HepG2 (cell line): Measurements from ENCODE around the gene TRMT112. TPM values are rescaled to one million over a fixed set of nuclear protein-coding genes. Genes with fewer than 3 reads are reported as not detected.

Experiments
- ATF3 ChIP-seq: sonication (generic); formaldehyde crosslinking; IDR thresholded peaks from 2 replicates; pipeline ENCODE4 v1.4.0; 2020; ENCODE audit warnings: missing genetic modification reagents
- CAMTA2 ChIP-seq: sonication (generic); formaldehyde crosslinking; IDR thresholded peaks from 2 replicates; pipeline ENCODE4 v1.4.0; 2020; ENCODE audit warnings: mild to moderate bottlenecking, missing genetic modification reagents, borderline replicate concordance
- HNF4G ChIP-seq, 2 experiments: sonication (generic) in 1 of 2; formaldehyde crosslinking in 1 of 2; IDR thresholded peaks; 2 replicates each; pipeline versions ENCODE4 v1.4.0 to v1.6.1; 2011 to 2020; ENCODE audit warnings: borderline replicate concordance in 2 of 2, low read depth in 2 of 2, mild to moderate bottlenecking in 2 of 2, low read length in 1 of 2, missing genetic modification reagents in 1 of 2, moderate library complexity in 1 of 2
- MIER2 ChIP-seq: IDR thresholded peaks from 2 replicates; pipeline ENCODE4 v1.6.1; 2016; ENCODE audit warnings: missing biosample characterization, missing genetic modification reagents
- MLLT10 ChIP-seq: sonication (generic); formaldehyde crosslinking; IDR thresholded peaks from 2 replicates; pipeline ENCODE4 v1.4.0; 2020; ENCODE audit warnings: missing genetic modification reagents
- NFRKB ChIP-seq: fragments of 450-650 bp; IDR thresholded peaks from 2 replicates; pipeline ENCODE4 v1.6.1; 2017
- NKX3-1 ChIP-seq: sonication (generic); formaldehyde crosslinking; IDR thresholded peaks from 2 replicates; pipeline ENCODE4 v1.5.0; 2020; ENCODE audit warnings: missing genetic modification reagents
- NONO ChIP-seq, 2 experiments: fragments of 450-650 bp in 1 of 2; sonication (generic) in 1 of 2; formaldehyde crosslinking in 1 of 2; IDR thresholded peaks in 1 of 2; conservative IDR thresholded peaks in 1 of 2; 2 replicates each; pipeline versions ENCODE4 v1.6.1 to v1.8.0; 2017 to 2022; ENCODE audit warnings: mild to moderate bottlenecking in 1 of 2, missing genetic modification reagents in 1 of 2, moderate library complexity in 1 of 2
- SIX4 ChIP-seq: sonication (generic); formaldehyde crosslinking; IDR thresholded peaks from 2 replicates; pipeline ENCODE4 v1.4.0; 2020; ENCODE audit warnings: missing genetic modification reagents
- TCF12 ChIP-seq, 2 experiments: fragments of 450-650 bp in 1 of 2; sonication (generic) in 1 of 2; formaldehyde crosslinking in 1 of 2; IDR thresholded peaks; 2 replicates each; pipeline versions ENCODE4 v1.6.1 to v1.8.0; 2017 to 2022; ENCODE audit warnings: antibody characterized with exemption in 1 of 2, mild to moderate bottlenecking in 1 of 2, missing genetic modification reagents in 1 of 2, moderate library complexity in 1 of 2
- TFDP1 ChIP-seq: IDR thresholded peaks from 2 replicates; pipeline ENCODE4 v1.6.1; 2016; ENCODE audit warnings: missing compliant biosample characterization, missing genetic modification reagents, borderline replicate concordance
- ZFP90 ChIP-seq: sonication (generic); formaldehyde crosslinking; IDR thresholded peaks from 2 replicates; pipeline ENCODE4 v1.8.0; 2022; ENCODE audit warnings: missing genetic modification reagents, mild to moderate bottlenecking, inconsistent platforms, borderline replicate concordance
- ZNF318 ChIP-seq: sonication (generic); formaldehyde crosslinking; IDR thresholded peaks from 2 replicates; pipeline ENCODE4 v1.4.0; 2020; ENCODE audit warnings: mild to moderate bottlenecking, missing genetic modification reagents
- ZNF512 ChIP-seq: sonication (generic); formaldehyde crosslinking; IDR thresholded peaks from 2 replicates; pipeline ENCODE4 v1.4.0; 2020; ENCODE audit warnings: mild to moderate bottlenecking, missing genetic modification reagents
- ZNF562 ChIP-seq: sonication (generic); formaldehyde crosslinking; IDR thresholded peaks from 2 replicates; pipeline ENCODE4 v1.8.0; 2022; ENCODE audit warnings: missing genetic modification reagents, borderline replicate concordance
- ZNF749 ChIP-seq: sonication (generic); formaldehyde crosslinking; IDR thresholded peaks from 2 replicates; pipeline ENCODE4 v1.8.0; 2022; ENCODE audit warnings: mild to moderate bottlenecking, missing genetic modification reagents, moderate library complexity, borderline replicate concordance
- polyA plus RNA-seq, 8 experiments: library from polyadenylated mRNA; depleted of rRNA in 3 of 8; stranded (reverse) in 7 of 8; unstranded in 1 of 8; fragments of >200 nt; fragmentation: Illumina TruSeq in 4 of 8; extraction: Trizol in 4 of 8; gene quantifications; 2 replicates each; pipeline versions ENCODE4 v1.2.1 to v1.2.3, GENCODE V29; 2011 to 2016; ENCODE audit warnings: low read depth in 4 of 8, missing spikeins in 1 of 8, mixed read lengths in 1 of 8; ENCODE audit not compliant: insufficient read depth in 1 of 8
- total RNA-seq, 5 experiments: library from RNA; depleted of rRNA; stranded (reverse); fragments of >200 nt; fragmentation: Illumina TruSeq; extraction: Trizol; gene quantifications; 2 replicates each; pipeline ENCODE4 v1.2.3, GENCODE V29; 2016; ENCODE audit warnings: low read depth in 1 of 5

Gene TRMT112
- total and polyA plus RNA-seq, 2 of the 13 experiments (the other 11 are each of a cell fraction or from before 2014, with no cell fraction given), result 186 to 409 TPM

DNA sequence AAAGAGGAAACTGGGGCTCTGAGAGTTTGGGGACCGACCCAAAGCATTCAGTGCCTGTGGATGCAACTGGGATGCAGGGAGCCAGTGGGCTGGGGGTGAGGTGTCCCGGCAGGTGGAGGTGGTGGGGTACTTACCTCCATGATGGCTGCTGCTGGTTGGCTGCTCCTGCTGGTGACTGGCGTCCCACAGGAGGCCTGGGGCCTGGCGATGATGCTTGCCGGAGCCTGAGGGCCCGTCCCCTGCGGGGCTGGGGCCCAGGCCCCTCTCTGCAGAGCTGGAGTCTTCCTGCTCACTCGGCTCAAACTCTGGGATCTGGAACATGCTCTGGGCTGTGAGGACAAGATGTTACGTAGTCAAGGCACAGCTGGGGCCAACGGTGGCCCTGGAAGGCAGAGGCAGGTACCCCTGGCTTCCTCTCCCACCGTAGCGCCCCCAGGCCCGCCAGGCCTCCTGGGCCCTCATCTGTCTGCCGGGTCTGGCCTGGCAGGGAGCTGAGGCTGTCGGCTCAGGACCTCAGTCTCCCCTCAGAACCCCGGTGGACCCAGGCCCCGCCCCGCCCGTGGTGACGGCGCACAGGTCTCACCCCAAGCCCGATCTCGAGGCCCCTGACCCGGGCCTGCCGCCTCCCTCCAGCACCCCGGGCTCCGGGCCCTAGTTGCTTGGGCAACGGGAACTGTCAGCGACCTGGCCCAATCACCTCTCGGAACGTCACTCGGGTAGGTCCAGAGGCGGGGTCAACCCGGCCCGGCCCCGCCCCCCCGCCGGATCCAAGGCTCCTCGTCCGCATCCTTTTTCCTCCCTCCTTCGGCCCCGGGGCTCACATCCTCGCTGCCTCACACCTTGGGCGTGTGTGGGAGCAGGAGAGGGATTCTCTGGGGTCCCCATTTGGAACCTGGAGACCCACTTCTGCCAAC lies 33.1 kb downstream of the TRMT112 start, which contains the start of gene BAD (continued):
- TF ChIP-seq ZNF318 (CRISPR knock-in tag), result no peak
- TF ChIP-seq HNF4G (IDR thresholded peaks at IDR 0.05; ENCODE audit: borderline replicate concordance, low read depth, low read length), result no peak
- no peak for TF ChIP-seq HNF4G (CRISPR knock-in tag; IDR thresholded peaks at IDR 0.05; ENCODE audit: borderline replicate concordance, low read depth)
- TF ChIP-seq MLLT10 (CRISPR knock-in tag), result no peak
- 0 out of 2 replicates have a peak, but pooled peaks have one; percentile 53 for TF ChIP-seq ZNF749 (CRISPR knock-in tag)
- no peak for TF ChIP-seq TFDP1 (CRISPR knock-in tag)
- TF ChIP-seq SIX4 (CRISPR knock-in tag), result no peak
- TF ChIP-seq TCF12 (IDR thresholded peaks at IDR 0.05), result no peak
- no peak for TF ChIP-seq TCF12 (CRISPR knock-in tag; IDR thresholded peaks at IDR 0.05)
- TF ChIP-seq MIER2, result no peak
- no peak for TF ChIP-seq ZFP90 (CRISPR knock-in tag)
- no peak for TF ChIP-seq NFRKB
- no peak for TF ChIP-seq ATF3
- TF ChIP-seq NKX3-1, result 0 out of 2 replicates have a peak, but pooled peaks have one; percentile 26
- no peak for TF ChIP-seq ZNF562 (CRISPR knock-in tag)
- no peak for TF ChIP-seq ZNF512 (CRISPR knock-in tag)
- TF ChIP-seq NONO (IDR thresholded peaks at IDR 0.05), result no peak
- no peak for TF ChIP-seq NONO (CRISPR knock-in tag; conservative IDR thresholded peaks at IDR 0.05)
- TF ChIP-seq CAMTA2 (CRISPR knock-in tag), result no peak
